Measurements from ENCODE around the gene ARSK.

DNA sequence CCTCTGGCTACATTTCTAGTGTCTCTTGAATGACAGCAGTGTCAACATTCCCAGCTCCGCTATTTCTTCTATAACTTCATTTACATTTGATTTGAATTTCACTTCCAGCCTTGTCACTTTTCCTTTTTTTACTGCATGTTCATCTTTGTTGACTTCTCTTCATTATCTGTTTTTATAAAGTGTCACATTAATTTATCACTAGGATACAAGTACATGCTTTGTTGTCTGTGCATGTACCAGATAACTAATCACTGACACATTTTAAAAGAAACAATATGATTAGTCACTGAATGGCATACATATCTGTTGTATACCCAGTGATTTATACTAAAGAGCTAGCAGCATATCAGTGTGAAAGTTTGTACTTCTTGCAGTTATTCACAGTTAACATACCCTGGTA, 29.1 kb downstream of the ARSK start:
- TF ChIP-seq, protein P1, sequence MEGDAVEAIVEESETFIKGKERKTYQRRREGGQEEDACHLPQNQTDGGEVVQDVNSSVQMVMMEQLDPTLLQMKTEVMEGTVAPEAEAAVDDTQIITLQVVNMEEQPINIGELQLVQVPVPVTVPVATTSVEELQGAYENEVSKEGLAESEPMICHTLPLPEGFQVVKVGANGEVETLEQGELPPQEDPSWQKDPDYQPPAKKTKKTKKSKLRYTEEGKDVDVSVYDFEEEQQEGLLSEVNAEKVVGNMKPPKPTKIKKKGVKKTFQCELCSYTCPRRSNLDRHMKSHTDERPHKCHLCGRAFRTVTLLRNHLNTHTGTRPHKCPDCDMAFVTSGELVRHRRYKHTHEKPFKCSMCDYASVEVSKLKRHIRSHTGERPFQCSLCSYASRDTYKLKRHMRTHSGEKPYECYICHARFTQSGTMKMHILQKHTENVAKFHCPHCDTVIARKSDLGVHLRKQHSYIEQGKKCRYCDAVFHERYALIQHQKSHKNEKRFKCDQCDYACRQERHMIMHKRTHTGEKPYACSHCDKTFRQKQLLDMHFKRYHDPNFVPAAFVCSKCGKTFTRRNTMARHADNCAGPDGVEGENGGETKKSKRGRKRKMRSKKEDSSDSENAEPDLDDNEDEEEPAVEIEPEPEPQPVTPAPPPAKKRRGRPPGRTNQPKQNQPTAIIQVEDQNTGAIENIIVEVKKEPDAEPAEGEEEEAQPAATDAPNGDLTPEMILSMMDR (IDR thresholded peaks at IDR 0.05): no peak
- TF ChIP-seq POLR2A (IDR thresholded peaks at IDR 0.05): no peak
